ENCODE data around the gene IFT43. TPM values are rescaled to one million over a fixed set of nuclear protein-coding genes. Genes with fewer than 3 reads are reported as not detected.

The IFT43 gene
- total and polyA plus RNA-seq, 2 donors (not counting 3 experiments of a cell fraction or from before 2014, with no cell fraction given) = 22.3 to 39.0 TPM

DNA sequence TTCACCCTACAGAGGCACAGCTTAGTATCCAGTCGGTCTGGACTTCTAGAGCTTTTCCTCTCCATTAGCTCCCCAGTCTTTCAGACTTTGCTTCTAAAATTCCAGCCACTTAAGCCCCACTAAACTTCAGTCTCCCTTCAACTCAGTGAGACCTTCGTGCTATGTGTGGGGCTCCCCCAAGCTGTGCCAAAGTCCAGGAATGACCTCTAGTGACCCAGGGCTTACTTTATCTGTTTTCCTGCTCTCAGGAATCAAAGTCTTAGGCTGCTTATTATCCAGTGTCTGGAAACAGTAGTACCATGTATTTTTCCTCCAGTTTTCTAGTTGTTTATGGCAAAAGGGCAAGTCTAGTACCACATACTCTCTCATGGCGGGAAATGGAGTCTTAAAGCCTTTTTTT, 77.8 kb downstream of the IFT43 start:
- dilution Hi-C loops (cut with MboI; ENCODE audit: extremely low pct_ligation_motif_present, low sequenced_read_pairs) (no loop called here), intact Hi-C loops (cut with micrococcal nuclease) (no loop called here)
- DNase-seq (ENCODE audit: low read depth, low spot score) (no peak), FAIRE-seq (no peak)
- POLR2A ChIA-PET = no interaction called here
- CTCF ChIA-PET = interaction anchor here (2.9 kb wide), 1 partner anchor 13 kb away, joined by 11 read pairs; no protein-coding TSS in a partner anchor
- no peak overlapping the region for H2AFZ ChIP-seq (ENCODE audit: low read depth, low read length)
- no peaks in the 10 kb centered on the region for H3K79me2 ChIP-seq (ENCODE audit: control insufficient read depth, insufficient read depth, low read length)
- H3K4me3 ChIP-seq (replicated peaks in 1 of 3; ENCODE audit: insufficient read depth in 1 of 3, low read depth in 1 of 3, low read length in 3 of 3) = no peak overlapping the region
- no peak overlapping the region for H3K4me2 ChIP-seq (ENCODE audit: insufficient read depth, low read length)
- H3K9me3 ChIP-seq (replicated peaks; ENCODE audit: control insufficient read depth, insufficient read depth, low read length) = no peaks in the 10 kb centered on the region
- no peaks in the 10 kb centered on the region for H3K9me1 ChIP-seq (replicated peaks; ENCODE audit: control insufficient read depth, extremely low read depth, insufficient read depth, low read length)
- no peak overlapping the region for H3K27ac ChIP-seq (ENCODE audit: insufficient read depth, low read depth, low read length)
- TF ChIP-seq GATA2 (IDR thresholded peaks at IDR 0.05; ENCODE audit: insufficient read depth, insufficient read length, low read depth, low read length) (no peak), JUN (IDR thresholded peaks at IDR 0.05; ENCODE audit: borderline replicate concordance, insufficient read depth, insufficient read length, low read depth) (no peak), POLR2A (IDR thresholded peaks at IDR 0.05; ENCODE audit: low read depth, low read length) (no peak), POLR2AphosphoS5 (IDR thresholded peaks at IDR 0.05; ENCODE audit: insufficient read depth, low read depth, low read length) (no peak), MYC (IDR thresholded peaks at IDR 0.05; ENCODE audit: low read depth, low read length) (no peak), FOS (IDR thresholded peaks at IDR 0.05; ENCODE audit: borderline replicate concordance, insufficient read depth, low read length) (no peak), EZH2 (IDR thresholded peaks at IDR 0.05; ENCODE audit: borderline replicate concordance, low read depth, low read length, severe bottlenecking) (no peak)
- TF ChIP-seq, protein P1, sequence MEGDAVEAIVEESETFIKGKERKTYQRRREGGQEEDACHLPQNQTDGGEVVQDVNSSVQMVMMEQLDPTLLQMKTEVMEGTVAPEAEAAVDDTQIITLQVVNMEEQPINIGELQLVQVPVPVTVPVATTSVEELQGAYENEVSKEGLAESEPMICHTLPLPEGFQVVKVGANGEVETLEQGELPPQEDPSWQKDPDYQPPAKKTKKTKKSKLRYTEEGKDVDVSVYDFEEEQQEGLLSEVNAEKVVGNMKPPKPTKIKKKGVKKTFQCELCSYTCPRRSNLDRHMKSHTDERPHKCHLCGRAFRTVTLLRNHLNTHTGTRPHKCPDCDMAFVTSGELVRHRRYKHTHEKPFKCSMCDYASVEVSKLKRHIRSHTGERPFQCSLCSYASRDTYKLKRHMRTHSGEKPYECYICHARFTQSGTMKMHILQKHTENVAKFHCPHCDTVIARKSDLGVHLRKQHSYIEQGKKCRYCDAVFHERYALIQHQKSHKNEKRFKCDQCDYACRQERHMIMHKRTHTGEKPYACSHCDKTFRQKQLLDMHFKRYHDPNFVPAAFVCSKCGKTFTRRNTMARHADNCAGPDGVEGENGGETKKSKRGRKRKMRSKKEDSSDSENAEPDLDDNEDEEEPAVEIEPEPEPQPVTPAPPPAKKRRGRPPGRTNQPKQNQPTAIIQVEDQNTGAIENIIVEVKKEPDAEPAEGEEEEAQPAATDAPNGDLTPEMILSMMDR (IDR thresholded peaks at IDR 0.05; ENCODE audit: extremely low read depth in 1 of 2, insufficient read depth in 1 of 2, low read depth in 1 of 2, low read length in 2 of 2) = no peak
- TF ChIP-seq, protein P2, sequence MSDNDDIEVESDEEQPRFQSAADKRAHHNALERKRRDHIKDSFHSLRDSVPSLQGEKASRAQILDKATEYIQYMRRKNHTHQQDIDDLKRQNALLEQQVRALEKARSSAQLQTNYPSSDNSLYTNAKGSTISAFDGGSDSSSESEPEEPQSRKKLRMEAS (IDR thresholded peaks at IDR 0.05; ENCODE audit: insufficient read depth, insufficient read length) = no peak
- no peaks in the 10 kb centered on the region for H3K4me1 ChIP-seq (ENCODE audit: control insufficient read depth, extremely low read depth, insufficient read depth, low read length)
- H3K36me3 ChIP-seq (ENCODE audit: control insufficient read depth in 2 of 2, extremely low read depth in 1 of 2, insufficient read depth in 2 of 2, low read length in 2 of 2) = no peaks in the 10 kb centered on the region
- BruUV-seq (replicated peaks) = no TSS peak
- H3K9ac ChIP-seq (replicated peaks; ENCODE audit: extremely low read depth, insufficient read depth, low read length) = no peak overlapping the region
- H3K27me3 ChIP-seq (ENCODE audit: control insufficient read depth in 2 of 2, insufficient read depth in 2 of 2, low read length in 2 of 2) = no peaks in the 10 kb centered on the region
- no peaks in the 10 kb centered on the region for H4K20me1 ChIP-seq (replicated peaks; ENCODE audit: control insufficient read depth, extremely low read depth, insufficient read depth, low read length)
